GM12865 (cell line): ENCODE measurements around the gene AGBL4.

Experiments
- DNase-seq: peaks from one replicate; pipeline ENCODE4 v3.0.0; 2010; ENCODE audit warnings: low read depth
- H3K4me3 ChIP-seq: 2 replicates; pipeline ENCODE4 v1.5.1; 2011; ENCODE audit warnings: mild to moderate bottlenecking, low read depth, low read length, control low read depth
- CTCF ChIP-seq: IDR thresholded peaks from 2 replicates; pipeline ENCODE4 v1.5.1; 2011; ENCODE audit warnings: low read length, control low read depth, low read depth, inconsistent platforms; ENCODE audit not compliant: insufficient read depth; ENCODE audit errors: missing control alignments

Gene AGBL4

GRCh38 chr1:48610628-48611542, 1412.9 kb downstream of the AGBL4 start:
- no peak for DNase-seq
- no peak for TF ChIP-seq CTCF
- no peak overlapping the region for H3K4me3 ChIP-seq

GRCh38 chr1:48608882-48609281, 1414.9 kb downstream of the AGBL4 start:
- no peak overlapping the region for H3K4me3 ChIP-seq
- no peak for TF ChIP-seq CTCF
- DNase-seq: no peak

GRCh38 chr1:48603222-48603621, 1420.5 kb downstream of the AGBL4 start:
- no peak overlapping the region for H3K4me3 ChIP-seq
- DNase-seq: no peak
- TF ChIP-seq CTCF: no peak

GRCh38 chr1:48602349-48602748, 1421.4 kb downstream of the AGBL4 start:
- TF ChIP-seq CTCF: no peak
- H3K4me3 ChIP-seq: no peak overlapping the region
- no peak for DNase-seq

GRCh38 chr1:48600182-48600581, 1423.6 kb downstream of the AGBL4 start:
- H3K4me3 ChIP-seq: no peak overlapping the region
- no peak for DNase-seq
- TF ChIP-seq CTCF: no peak

- no peak for DNase-seq
- no peak overlapping the region for H3K4me3 ChIP-seq
- no peak for TF ChIP-seq CTCF
These were observed 1426.1 kb downstream of the AGBL4 start for GRCh38 chr1:48597663-48598062.

GRCh38 chr1:48596046-48596445, 1427.7 kb downstream of the AGBL4 start:
- no peak for DNase-seq
- no peak overlapping the region for H3K4me3 ChIP-seq
- TF ChIP-seq CTCF: no peak
